Renal pelvis (tissue), 4 donors: ENCODE data around the gene RPGRIP1L. TPM values are rescaled to one million over a fixed set of nuclear protein-coding genes. Genes with fewer than 3 reads are reported as not detected.
"Not testable (repeated sequence)": the region's sequence is repeated elsewhere in the genome, so short reads cannot be mapped to it uniquely, and the experiment has no call there.

Experiments used
- DNase-seq: peaks from one replicate; pipeline ENCODE4 v3.0.0-alpha.2; 2013
- polyA plus RNA-seq, 3 donors: library from polyadenylated mRNA; unstranded; fragments of 120-200 nt; gene quantifications; one replicate each; pipeline ENCODE4 v1.2.1, GENCODE V29; 2013; ENCODE audit not compliant: insufficient read length in 3 of 3

RPGRIP1L gene
- polyA plus RNA-seq, 3 donors = 14.4 to 20.5 (median 18.9) TPM

DNA sequence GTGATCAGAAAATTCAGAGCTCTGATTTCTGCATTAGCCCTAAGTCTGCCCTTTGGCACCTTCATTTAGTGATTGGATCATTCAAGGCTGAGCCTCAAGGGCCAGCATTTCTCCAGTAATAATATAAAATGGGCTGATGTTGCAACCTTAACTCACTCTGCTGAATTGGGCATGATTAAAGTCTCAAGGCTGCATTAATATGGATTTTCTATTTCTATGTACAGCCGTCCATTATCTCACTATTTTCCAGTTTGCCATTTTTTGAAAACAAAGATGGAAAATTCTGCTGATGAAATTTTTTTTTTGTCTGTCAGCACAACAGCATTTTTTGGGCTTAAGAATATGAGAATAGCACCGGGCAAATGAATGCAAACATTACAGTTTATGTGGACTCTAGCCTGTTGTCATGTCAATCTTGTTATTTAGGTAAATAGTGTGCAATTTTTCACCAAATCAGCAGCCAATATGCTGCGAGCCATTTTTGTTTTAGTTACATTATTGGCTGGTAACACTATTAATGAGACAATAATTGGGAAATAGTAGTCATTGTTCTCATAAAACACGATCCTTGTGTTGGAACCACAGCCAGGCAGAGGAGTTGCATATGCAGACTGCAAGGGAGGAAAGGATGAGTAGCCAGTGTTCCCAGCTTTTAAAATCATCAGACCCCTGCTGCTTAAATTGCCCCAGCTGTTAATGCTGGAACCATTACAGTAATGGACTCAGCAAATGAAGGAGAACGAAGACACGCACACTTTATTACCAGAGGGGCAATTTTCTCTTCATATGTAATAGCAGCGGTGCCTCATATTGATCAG lies 10.8 kb upstream of the RPGRIP1L start:
- DNase-seq = no peak

DNA sequence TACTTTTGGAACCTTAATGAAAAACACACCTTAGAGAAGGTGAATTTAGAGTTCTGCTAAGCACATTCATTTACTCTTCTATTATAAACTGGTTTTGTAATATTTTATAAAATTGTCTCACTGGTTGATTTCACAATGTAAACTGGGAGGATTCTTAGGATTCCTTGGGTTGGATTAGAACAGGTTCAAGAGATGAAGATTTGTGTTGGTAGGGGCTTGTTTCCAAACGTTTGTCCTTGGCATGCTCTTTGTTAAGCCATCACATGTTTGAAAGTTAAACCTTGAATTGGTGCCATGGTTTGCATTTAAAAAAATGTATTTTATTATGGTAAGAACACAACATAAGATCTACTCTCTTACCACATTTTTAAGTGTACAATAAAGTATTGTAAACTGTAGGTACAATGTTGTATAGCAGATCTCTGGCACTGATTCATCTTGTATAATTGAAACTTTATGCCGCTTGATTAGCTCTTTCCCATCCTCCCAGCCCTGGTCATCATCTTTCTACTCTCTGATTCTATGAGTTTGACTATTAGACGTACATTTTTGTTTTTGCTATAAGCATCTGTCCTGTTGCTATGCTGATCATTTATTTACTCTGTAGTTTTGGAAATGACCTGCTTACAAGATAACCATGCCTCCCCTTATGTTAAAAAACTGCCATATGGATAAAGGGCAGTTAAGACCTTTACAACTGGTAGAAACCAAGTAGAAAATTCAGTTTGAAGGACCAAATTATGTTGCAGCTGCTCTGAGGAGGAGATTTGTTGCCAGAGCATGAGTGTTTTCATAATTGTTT lies 9.9 kb upstream of the RPGRIP1L start:
- DNase-seq = no peak

DNA sequence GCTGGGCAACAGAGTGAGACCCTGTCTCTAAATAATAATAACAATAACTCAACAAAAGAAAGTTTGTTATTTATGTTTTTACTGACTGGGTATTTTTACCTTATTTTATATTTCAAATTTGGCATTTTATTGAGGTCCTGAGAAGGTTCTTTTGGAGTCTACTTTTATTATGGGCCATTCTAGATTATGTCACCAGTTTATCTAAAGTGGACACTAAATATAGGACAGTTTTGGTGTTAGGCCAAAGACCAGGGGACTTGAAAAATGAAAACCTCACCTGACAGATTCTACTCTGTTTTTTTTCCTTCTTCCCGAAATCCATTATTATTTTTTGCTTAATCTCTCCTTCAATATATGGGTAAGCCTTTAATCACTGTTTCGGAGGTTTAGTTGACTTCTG lies 8.4 kb upstream of the RPGRIP1L start:
- DNase-seq = no peak

GRCh38 chr16:53711390-53711789 lies 7.7 kb upstream of the RPGRIP1L start:
- DNase-seq = no peak

DNA sequence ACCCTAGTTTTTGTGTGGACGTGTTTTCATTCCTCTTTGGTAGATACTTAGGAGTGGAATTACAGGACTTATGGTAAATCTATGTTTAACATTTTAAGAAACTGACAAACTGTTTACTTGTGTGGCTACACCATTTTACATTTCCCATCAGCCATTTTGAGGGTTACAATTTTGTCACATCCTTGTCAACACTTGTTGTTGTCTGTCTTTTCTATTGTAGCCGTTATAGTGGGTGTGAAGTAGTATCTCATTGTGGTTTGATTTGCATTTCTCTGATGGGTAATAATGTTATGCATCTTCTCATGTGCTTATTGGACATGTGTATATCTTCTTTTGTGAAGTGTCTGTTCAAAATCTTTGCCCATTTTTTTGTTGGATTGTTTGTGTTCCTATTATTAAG lies 4.8 kb upstream of the RPGRIP1L start:
- no peak for DNase-seq

- no peak for DNase-seq
Observed at GRCh38 chr16:53707671-53708070, 4.0 kb upstream of the RPGRIP1L start.

- no peak for DNase-seq
Observed at GRCh38 chr16:53704445-53704813, 770 bp upstream of the RPGRIP1L start.

GRCh38 chr16:53698271-53698670 lies 5.4 kb downstream of the RPGRIP1L start:
- not testable (repeated sequence) for DNase-seq

- no peak for DNase-seq
Observed at GRCh38 chr16:53695070-53695469, 8.6 kb downstream of the RPGRIP1L start.

DNA sequence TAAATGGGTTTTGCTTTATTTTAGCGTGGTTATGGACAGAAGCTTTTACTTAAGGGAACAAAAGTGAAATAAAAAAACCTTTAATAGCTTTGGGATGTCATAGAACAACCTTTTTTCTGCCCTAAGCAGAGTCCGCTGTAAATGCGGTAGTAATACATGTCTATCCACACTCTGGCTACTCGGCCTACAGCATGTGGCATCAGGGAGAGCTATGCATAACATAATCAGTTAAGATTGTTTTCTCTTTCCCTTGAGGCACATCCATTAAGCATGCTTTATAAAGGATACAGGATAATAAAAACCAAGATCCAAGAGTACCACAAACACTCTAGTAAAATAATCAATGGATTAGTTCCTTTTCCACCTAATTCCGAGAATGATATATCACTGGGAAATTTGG lies 10.3 kb downstream of the RPGRIP1L start:
- no peak for DNase-seq

DNA sequence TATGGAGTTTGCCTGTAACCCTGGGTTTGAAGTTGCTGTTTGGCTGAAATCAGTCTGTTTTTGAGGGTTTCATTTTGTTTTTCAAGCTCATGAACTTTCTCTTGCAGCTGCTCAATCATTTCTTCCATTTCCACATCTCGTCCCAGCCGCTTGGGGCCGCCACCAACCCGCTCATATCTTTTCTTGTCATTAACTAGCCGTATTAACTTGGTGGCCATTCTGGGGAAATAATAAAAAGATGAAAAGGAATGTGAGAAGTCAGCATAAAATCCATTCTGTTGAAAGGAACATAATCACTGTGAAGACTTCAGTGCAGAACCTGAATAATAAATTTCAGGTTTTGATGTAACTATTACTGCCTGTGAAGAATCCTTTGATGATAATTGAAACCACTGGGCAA lies 11.5 kb downstream of the RPGRIP1L start:
- DNase-seq = no peak

DNA sequence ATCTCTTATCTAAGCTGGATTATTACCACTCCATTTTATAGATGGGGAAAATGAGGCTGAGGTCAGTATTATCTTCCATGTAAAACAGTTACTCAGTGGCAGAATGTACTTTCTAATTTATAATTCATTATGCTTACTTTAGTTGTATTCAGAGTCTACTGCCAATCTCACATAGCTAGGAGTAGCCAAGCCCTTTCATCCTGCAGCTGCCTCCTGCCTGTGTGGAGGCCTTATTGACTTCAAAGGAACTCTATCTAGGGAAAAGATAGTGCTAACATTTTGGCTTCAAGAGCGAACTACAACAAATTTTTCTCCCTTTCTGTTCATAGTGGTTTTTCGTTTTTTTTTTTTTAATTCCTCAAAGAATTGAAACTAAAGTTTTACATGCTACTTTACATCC lies 12.9 kb downstream of the RPGRIP1L start:
- DNase-seq = no peak

GRCh38 chr16:53689636-53690035 lies 14.0 kb downstream of the RPGRIP1L start:
- DNase-seq = no peak

- DNase-seq = no peak
Observed at GRCh38 chr16:53686710-53687109, 16.9 kb downstream of the RPGRIP1L start.

GRCh38 chr16:53685334-53685733 lies 18.3 kb downstream of the RPGRIP1L start:
- not testable (repeated sequence) for DNase-seq

GRCh38 chr16:53681354-53681753 lies 22.3 kb downstream of the RPGRIP1L start:
- no peak for DNase-seq

DNA sequence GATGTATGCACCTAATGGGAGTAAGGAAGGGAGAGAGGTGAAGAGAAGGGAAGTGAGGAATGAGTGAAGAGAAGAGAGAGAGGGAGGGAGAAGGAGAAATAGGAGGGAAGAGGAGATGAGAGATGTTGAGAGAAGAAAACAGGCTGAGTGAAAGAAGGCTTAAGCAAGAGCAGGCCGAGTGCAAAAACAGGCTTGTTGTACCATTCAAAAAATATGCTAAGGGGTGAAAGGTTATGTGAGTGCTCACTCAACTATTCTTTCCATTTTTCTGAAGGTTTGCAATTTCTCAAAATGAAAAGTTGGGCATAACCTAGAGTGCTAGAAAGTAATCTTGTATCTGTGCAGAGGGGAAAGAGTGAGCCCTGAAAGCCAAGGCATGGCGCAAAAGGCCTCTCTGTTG lies 22.9 kb downstream of the RPGRIP1L start:
- DNase-seq = no peak

GRCh38 chr16:53678756-53679343 lies 24.8 kb downstream of the RPGRIP1L start:
- no peak for DNase-seq

- DNase-seq = no peak
Observed at GRCh38 chr16:53678155-53678554, 25.5 kb downstream of the RPGRIP1L start.

DNA sequence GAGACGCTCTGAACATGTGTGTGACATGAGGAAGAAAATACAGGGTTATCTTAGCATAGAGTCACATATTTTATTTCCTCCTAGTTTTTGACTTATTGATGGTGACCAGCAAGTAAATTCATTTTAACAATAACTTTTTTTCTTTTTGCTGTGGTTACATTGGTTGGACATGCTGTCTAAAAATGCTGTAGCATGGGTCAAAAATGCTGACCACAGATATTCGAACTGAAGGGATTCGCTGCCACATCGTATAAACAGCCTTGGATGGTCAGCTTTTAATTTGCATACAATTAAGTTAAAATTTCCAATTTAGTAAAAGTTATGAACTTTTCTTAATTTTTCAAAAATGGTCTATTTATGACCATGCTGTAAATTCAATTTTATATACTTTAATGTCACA lies 30.5 kb downstream of the RPGRIP1L start:
- DNase-seq = no peak

DNA sequence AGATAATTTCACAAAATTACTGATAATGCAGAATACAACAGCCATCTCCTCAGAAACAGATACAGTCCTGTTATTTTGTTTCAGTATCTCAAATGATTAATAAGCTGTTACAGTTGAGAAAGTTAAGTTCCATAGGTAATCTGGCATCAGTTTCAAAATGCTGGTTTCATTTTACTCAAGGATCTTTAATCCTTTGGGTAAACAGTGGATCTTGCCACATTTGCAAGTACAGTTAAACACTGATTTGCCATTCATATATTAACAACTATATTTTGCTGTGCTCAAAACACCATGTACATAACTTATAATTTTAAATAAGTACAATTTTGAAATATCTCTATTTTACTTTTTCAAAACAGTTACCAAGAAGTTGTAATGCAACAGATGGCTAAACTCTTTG lies 31.2 kb downstream of the RPGRIP1L start:
- no peak for DNase-seq

- no peak for DNase-seq
Observed at GRCh38 chr16:53668869-53669268, 34.8 kb downstream of the RPGRIP1L start.
